Fibroblast of lung (primary cell): ENCODE data around the gene S100A7A. TPM values are rescaled to one million over a fixed set of nuclear protein-coding genes. Genes with fewer than 3 reads are reported as not detected.

Experiments used
- DNase-seq, 2 donors: peaks; one replicate each; pipeline versions ENCODE4 v3.0.0 to v3.0.0-alpha.2; 2010; ENCODE audit warnings: low read depth in 2 of 2
- H2AFZ ChIP-seq: 2 replicates; pipeline ENCODE4 v1.5.1; 2012; ENCODE audit warnings: low read length, control low read depth, inconsistent platforms
- H3K27ac ChIP-seq: 2 replicates; pipeline ENCODE4 v1.5.1; 2011; ENCODE audit warnings: low read length, control low read depth; ENCODE audit not compliant: insufficient read depth
- H3K27me3 ChIP-seq: 2 replicates; pipeline ENCODE4 v1.5.1; 2011; ENCODE audit warnings: mild to moderate bottlenecking, low read length; ENCODE audit not compliant: control insufficient read depth, insufficient read depth
- H3K36me3 ChIP-seq: 2 replicates; pipeline ENCODE4 v1.5.1; 2011; ENCODE audit warnings: low read length; ENCODE audit not compliant: control insufficient read depth, insufficient read depth
- H3K4me1 ChIP-seq: 2 replicates; pipeline ENCODE4 v1.5.1; 2011; ENCODE audit warnings: low read length; ENCODE audit not compliant: control insufficient read depth, insufficient read depth; ENCODE audit errors: extremely low read depth
- H3K4me2 ChIP-seq: 2 replicates; pipeline ENCODE4 v1.5.1; 2011; ENCODE audit warnings: low read length, control low read depth; ENCODE audit not compliant: insufficient read depth; ENCODE audit errors: extremely low read depth
- H3K4me3 ChIP-seq, 4 experiments: fragments of 200-600 bp in 1 of 4; sonication (generic) in 1 of 4; replicated peaks in 1 of 4; 2 replicates each; pipeline ENCODE4 v1.5.1; 2011 to 2016; ENCODE audit warnings: low read length in 4 of 4, low read depth in 3 of 4, mild to moderate bottlenecking in 3 of 4, control low read depth in 2 of 4, inconsistent platforms in 1 of 4, mixed read lengths in 1 of 4; ENCODE audit not compliant: insufficient read depth in 1 of 4; ENCODE audit errors: control extremely low read depth in 1 of 4
- H3K79me2 ChIP-seq: 2 replicates; pipeline ENCODE4 v1.5.1; 2012; ENCODE audit warnings: mild to moderate bottlenecking, low read length, inconsistent platforms; ENCODE audit not compliant: control insufficient read depth, insufficient read depth
- H3K9ac ChIP-seq: 2 replicates; pipeline ENCODE4 v1.5.1; 2011; ENCODE audit warnings: mild to moderate bottlenecking, low read length, control low read depth; ENCODE audit not compliant: insufficient read depth
- H3K9me3 ChIP-seq: 2 replicates; pipeline ENCODE4 v1.5.1; 2012; ENCODE audit warnings: low read depth, low read length; ENCODE audit not compliant: control insufficient read depth, insufficient read depth
- H4K20me1 ChIP-seq: 2 replicates; pipeline ENCODE4 v1.5.1; 2011; ENCODE audit warnings: low read length; ENCODE audit not compliant: control insufficient read depth, insufficient read depth; ENCODE audit errors: extremely low read depth
- CTCF ChIP-seq, 2 donors: IDR thresholded peaks in 1 of 2; conservative IDR thresholded peaks in 1 of 2; 1 replicate in 1 of 2; 2 replicates in 1 of 2; pipeline ENCODE4 v1.5.1; 2011 to 2012; ENCODE audit warnings: low read length in 2 of 2, control low read depth in 1 of 2, inconsistent platforms in 1 of 2, low read depth in 1 of 2, mild to moderate bottlenecking in 1 of 2
- EZH2 ChIP-seq: IDR thresholded peaks from 2 replicates; pipeline ENCODE4 v1.5.1; 2012; ENCODE audit warnings: low read length, control low read depth, mild to moderate bottlenecking; ENCODE audit errors: missing control alignments
- polyA plus RNA-seq, 2 donors: library from polyadenylated mRNA; depleted of rRNA in 1 of 2; stranded (reverse) in 1 of 2; unstranded in 1 of 2; fragments of >200 nt; gene quantifications; 2 replicates each; pipeline ENCODE4 v1.2.1, GENCODE V29; 2011 to 2012; ENCODE audit warnings: missing spikeins in 1 of 2
- total RNA-seq: library from RNA; depleted of rRNA; stranded (reverse); fragments of >200 nt; gene quantifications from 2 replicates; pipeline ENCODE4 v1.2.1, GENCODE V29; 2014

Gene S100A7A
- total and polyA plus RNA-seq, 2 donors (not counting 1 experiment from before 2014, with no cell fraction given), result not detected

GRCh38 chr1:153420306-153420705 is 4.0 kb downstream of the S100A7A start:
- no peak overlapping the region for H3K4me2 ChIP-seq
- H3K9me3 ChIP-seq, result no peaks in the 10 kb centered on the region
- H3K27ac ChIP-seq, result no peak overlapping the region
- no peak overlapping the region for H2AFZ ChIP-seq
- TF ChIP-seq EZH2 (no peak), CTCF (conservative IDR thresholded peaks at IDR 0.05 in 1 of 2, IDR thresholded peaks at IDR 0.05 in 1 of 2; ENCODE audit: low read depth in 1 of 2, low read length in 2 of 2) (no peak)
- no peaks in the 10 kb centered on the region for H4K20me1 ChIP-seq
- no peaks in the 10 kb centered on the region for H3K36me3 ChIP-seq
- H3K79me2 ChIP-seq, result no peaks in the 10 kb centered on the region
- no peaks in the 10 kb centered on the region for H3K4me1 ChIP-seq
- no peak overlapping the region for H3K9ac ChIP-seq
- H3K27me3 ChIP-seq, result no peaks in the 10 kb centered on the region
- no peak overlapping the region for H3K4me3 ChIP-seq
- no peak for DNase-seq

DNA sequence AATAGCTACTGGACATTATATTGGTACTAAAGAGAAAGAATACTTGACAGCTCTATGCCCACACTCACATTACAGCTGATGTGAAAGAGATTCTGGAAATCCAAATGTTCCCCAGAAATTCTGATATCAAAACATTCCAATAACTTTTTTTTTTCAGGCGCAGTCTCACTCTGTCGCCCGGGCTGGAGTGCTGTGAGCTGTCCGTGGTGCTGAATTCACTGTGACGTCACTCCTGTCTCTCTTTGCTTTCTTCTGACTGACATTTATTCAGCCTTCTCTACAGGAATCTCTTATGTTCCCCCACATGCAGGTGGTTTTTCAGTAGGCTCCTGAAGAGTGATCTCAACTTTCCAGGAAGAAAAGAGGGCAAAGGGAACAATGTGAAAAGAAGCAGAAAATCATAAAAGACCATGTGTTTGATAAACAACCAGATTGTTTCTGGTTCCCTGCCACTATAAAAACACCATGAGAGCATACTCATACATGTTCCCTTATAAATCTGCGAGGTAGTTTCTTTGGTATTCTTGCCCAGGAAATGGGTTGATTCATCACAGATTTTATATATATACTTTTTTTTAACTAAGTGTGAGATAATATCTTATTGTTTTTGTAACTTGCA is 6.2 kb downstream of the S100A7A start:
- Histone ChIP-seq H4K20me1 (no peaks in the 10 kb centered on the region), H3K36me3 (no peaks in the 10 kb centered on the region), H3K4me3 (no peak overlapping the region), H3K9me3 (no peaks in the 10 kb centered on the region), H3K4me2 (no peak overlapping the region), H3K27me3 (no peaks in the 10 kb centered on the region), H3K9ac (no peak overlapping the region), H3K79me2 (no peaks in the 10 kb centered on the region), H3K4me1 (no peaks in the 10 kb centered on the region), H2AFZ (no peak overlapping the region), H3K27ac (no peak overlapping the region)
- DNase-seq, result peak; percentile 52 to 66
- no peak for TF ChIP-seq EZH2
- TF ChIP-seq CTCF (conservative IDR thresholded peaks at IDR 0.05 in 1 of 2, IDR thresholded peaks at IDR 0.05 in 1 of 2; ENCODE audit: low read depth in 1 of 2, low read length in 2 of 2), result no peak

- H3K27me3 ChIP-seq, result no peaks in the 10 kb centered on the region
- H3K9me3 ChIP-seq, result no peaks in the 10 kb centered on the region
- H3K79me2 ChIP-seq, result no peaks in the 10 kb centered on the region
- no peak overlapping the region for H3K9ac ChIP-seq
- H3K4me2 ChIP-seq, result no peak overlapping the region
- no peaks in the 10 kb centered on the region for H4K20me1 ChIP-seq
- H3K4me3 ChIP-seq, result no peak overlapping the region
- H3K36me3 ChIP-seq, result no peaks in the 10 kb centered on the region
- no peak overlapping the region for H2AFZ ChIP-seq
- DNase-seq, result no peak
- no peak overlapping the region for H3K27ac ChIP-seq
- TF ChIP-seq CTCF (conservative IDR thresholded peaks at IDR 0.05 in 1 of 2, IDR thresholded peaks at IDR 0.05 in 1 of 2; ENCODE audit: low read depth in 1 of 2, low read length in 2 of 2), result no peak
- no peak for TF ChIP-seq EZH2
- no peaks in the 10 kb centered on the region for H3K4me1 ChIP-seq
Observed at GRCh38 chr1:153426809-153427208, 10.5 kb downstream of the S100A7A start.
